DND-41 (cell line): ENCODE data around the gene PRF1.

Experiments
- ATAC-seq: fragments of 200-7000 bp; cut with Tn5 transposase; 3 replicates; pipeline ENCODE4 v1.9.1; 2021; ENCODE audit warnings: low read depth; ENCODE audit not compliant: insufficient read depth
- DNase-seq: peaks from one replicate; pipeline ENCODE4 v3.0.0-alpha.2; 2020
- H2AFZ ChIP-seq: 2 replicates; pipeline ENCODE4 v1.6.0; 2012; ENCODE audit warnings: low read depth, low read length
- H3K27ac ChIP-seq: 2 replicates; pipeline ENCODE4 v1.5.1; 2012; ENCODE audit warnings: low read length, inconsistent platforms
- H3K27me3 ChIP-seq: fragments of 200-600 bp; sonication (generic); 2 replicates; pipeline ENCODE4 v1.6.0; 2012; ENCODE audit warnings: low read length, mild to moderate bottlenecking, inconsistent platforms; ENCODE audit not compliant: insufficient read depth, poor library complexity
- H3K36me3 ChIP-seq: 2 replicates; pipeline ENCODE4 v1.5.1; 2012; ENCODE audit warnings: low read length, inconsistent platforms; ENCODE audit not compliant: insufficient read depth
- H3K4me1 ChIP-seq: 2 replicates; pipeline ENCODE4 v1.5.1; 2012; ENCODE audit warnings: mild to moderate bottlenecking, low read length; ENCODE audit not compliant: insufficient read depth
- H3K4me2 ChIP-seq: 2 replicates; pipeline ENCODE4 v1.6.0; 2012; ENCODE audit warnings: mild to moderate bottlenecking, moderate library complexity, low read length, inconsistent platforms; ENCODE audit not compliant: insufficient read depth
- H3K4me3 ChIP-seq, 2 experiments: fragments of 200-600 bp in 1 of 2; shearing (Covaris generic) in 1 of 2; 2 replicates each; pipeline ENCODE4 v1.5.1; 2012 to 2016; ENCODE audit warnings: inconsistent platforms in 2 of 2, low read length in 2 of 2, mild to moderate bottlenecking in 2 of 2, low read depth in 1 of 2, moderate library complexity in 1 of 2
- H3K79me2 ChIP-seq: 2 replicates; pipeline ENCODE4 v1.6.0; 2012; ENCODE audit warnings: low read length, inconsistent platforms; ENCODE audit not compliant: insufficient read depth
- H3K9ac ChIP-seq: 2 replicates; pipeline ENCODE4 v1.6.0; 2012; ENCODE audit warnings: low read depth, mild to moderate bottlenecking, inconsistent platforms, low read length, moderate library complexity
- H3K9me3 ChIP-seq: 2 replicates; pipeline ENCODE4 v1.5.1; 2012; ENCODE audit warnings: low read length, moderate library complexity, mild to moderate bottlenecking, inconsistent platforms; ENCODE audit not compliant: insufficient read depth, severe bottlenecking
- H4K20me1 ChIP-seq: 2 replicates; pipeline ENCODE4 v1.6.0; 2012; ENCODE audit warnings: low read length; ENCODE audit not compliant: insufficient read depth
- EZH2 ChIP-seq: IDR thresholded peaks from 3 replicates; pipeline ENCODE4 v1.6.1; 2012; ENCODE audit warnings: borderline replicate concordance, low read depth, mild to moderate bottlenecking, moderate library complexity, low read length, inconsistent platforms; ENCODE audit not compliant: severe bottlenecking
- TF ChIP-seq, protein P1 (sequence below): IDR thresholded peaks from 2 replicates; pipeline ENCODE4 v1.5.1; 2012; ENCODE audit warnings: borderline replicate concordance, low read length, moderate library complexity, mild to moderate bottlenecking; ENCODE audit not compliant: poor library complexity, severe bottlenecking; ENCODE audit errors: extremely low read depth

Gene PRF1

DNA sequence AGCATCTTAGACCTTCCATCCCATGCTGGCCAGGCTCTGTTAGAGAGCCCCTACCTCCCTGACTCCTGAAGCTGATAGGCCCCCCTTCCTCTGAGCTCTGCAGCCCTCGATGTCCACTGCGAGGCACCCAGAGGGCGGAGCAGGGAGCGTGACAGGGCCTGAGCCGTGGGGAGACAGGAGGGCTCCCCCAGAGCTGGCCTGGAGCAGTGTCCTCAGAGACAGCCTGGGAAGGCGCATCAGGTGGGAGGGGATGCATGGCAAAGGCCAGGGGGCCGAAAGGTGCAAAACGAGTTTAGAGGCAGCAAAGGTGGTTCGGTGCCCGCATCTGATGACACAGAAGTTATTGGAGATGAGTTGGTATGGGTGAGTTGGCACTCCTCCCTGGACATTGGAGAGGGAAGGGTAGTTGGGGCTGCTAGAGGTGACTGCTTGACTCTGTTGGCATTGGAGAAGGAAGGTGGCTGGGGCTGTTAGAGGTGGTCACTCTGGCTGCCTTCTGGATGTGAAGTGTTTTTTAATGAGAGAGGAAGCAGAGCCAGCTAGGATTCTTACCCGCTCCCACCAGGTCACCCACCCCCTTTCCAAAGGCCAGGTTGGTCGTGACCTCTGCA, 53.1 kb downstream of the PRF1 start:
- Histone ChIP-seq H4K20me1 (no peaks in the 10 kb centered on the region), H3K4me2 (no peak overlapping the region), H3K4me3 (no peak overlapping the region), H3K27me3 (no peaks in the 10 kb centered on the region), H2AFZ (no peak overlapping the region), H3K79me2 (no peaks in the 10 kb centered on the region), H3K4me1 (no peaks in the 10 kb centered on the region), H3K27ac (no peak overlapping the region), H3K9me3 (no peaks in the 10 kb centered on the region), H3K9ac (no peak overlapping the region), H3K36me3 (peaks cover 4% of the 10 kb centered on the region; the same call in 1 of the 2 replicates)
- TF ChIP-seq EZH2 = no peak
- TF ChIP-seq, protein P1, sequence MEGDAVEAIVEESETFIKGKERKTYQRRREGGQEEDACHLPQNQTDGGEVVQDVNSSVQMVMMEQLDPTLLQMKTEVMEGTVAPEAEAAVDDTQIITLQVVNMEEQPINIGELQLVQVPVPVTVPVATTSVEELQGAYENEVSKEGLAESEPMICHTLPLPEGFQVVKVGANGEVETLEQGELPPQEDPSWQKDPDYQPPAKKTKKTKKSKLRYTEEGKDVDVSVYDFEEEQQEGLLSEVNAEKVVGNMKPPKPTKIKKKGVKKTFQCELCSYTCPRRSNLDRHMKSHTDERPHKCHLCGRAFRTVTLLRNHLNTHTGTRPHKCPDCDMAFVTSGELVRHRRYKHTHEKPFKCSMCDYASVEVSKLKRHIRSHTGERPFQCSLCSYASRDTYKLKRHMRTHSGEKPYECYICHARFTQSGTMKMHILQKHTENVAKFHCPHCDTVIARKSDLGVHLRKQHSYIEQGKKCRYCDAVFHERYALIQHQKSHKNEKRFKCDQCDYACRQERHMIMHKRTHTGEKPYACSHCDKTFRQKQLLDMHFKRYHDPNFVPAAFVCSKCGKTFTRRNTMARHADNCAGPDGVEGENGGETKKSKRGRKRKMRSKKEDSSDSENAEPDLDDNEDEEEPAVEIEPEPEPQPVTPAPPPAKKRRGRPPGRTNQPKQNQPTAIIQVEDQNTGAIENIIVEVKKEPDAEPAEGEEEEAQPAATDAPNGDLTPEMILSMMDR = no peak
- DNase-seq (no peak), ATAC-seq (no peak; the same call in 2 of the 3 replicates)
